Measurements from ENCODE around the gene DNAJB1.

DNAJB1 gene

DNA sequence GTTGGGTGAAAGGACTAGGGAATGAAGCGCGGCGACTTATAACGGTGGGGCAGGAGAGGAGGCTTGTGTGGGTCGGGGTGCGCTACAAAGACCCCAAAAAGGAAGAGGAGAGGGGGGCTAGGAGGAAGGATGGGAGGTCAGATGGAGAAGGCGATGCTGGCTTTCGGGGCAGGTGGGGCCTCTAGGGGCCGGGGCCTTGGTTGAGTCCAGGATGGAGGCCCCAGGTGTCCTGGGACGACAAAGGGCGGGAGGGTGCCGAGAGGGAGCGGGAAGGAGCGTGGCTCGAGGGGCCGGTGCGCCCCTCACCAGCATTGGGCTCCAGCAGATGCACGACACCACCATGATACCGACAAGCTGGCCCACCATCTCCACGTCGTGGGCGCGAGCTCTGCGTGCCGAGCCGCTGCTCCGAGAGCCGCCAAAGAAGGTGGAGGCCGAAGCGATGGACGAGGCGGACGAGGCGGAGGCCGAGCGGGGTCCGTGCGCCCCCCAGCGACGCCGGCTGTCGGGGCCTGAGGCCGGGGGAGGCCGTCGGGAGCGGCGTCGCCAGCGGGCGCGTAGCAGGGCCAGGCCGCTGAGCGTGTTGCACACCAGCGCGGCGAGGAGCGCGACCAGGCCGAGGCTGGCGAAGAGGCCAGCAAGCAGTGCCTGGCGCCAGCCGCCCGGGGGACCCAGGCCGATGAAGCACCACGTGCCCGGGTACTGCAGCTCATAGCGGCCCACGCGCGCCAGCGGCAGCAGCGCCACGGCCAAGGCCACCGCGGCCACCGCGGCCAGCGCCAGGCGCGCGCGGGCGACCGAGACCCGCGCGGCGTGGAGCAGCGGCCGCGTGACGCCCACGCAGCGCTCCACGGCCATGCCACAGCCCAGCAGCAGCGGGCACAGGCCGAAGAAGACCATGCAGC lies 44.9 kb downstream of the DNAJB1 start:
- DNase-seq (ENCODE audit: low read depth in 2 of 2): no peak

DNA sequence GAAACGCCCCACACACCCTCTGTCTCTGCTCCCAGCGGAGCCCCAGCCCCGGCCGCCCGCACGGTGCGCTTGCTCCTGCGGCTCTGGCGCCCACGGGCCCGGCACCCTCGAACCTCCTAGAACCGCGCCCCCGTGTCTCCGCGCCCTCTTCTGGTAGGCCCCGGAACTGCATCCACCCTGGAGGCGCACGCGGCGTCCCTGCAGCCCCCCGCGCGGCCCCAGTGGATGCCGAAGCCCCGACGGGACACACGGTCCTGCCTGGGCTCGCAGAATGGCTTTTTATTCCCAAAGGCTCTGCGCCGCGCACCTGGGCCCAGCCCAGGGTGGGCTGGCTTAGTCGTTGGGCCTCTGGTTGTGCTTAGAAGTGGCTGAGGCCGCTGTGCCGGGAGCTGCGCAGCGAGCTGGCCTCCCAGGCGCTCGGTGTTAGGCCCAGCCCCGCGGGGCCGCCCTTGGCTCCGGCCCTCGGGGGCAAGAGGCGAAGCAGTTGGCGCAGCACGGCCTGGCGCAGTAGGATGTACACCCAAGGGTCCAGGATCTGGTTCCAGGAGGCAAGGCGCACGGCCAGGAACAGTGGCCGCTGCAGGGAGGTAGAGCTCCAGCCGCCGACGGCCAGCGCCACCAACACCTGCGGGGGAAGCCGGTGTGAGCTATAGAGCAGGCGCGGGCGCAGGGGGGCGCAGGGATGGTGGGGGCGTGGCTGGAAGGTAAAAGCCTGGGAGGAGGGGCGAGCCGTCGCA lies 45.8 kb downstream of the DNAJB1 start:
- DNase-seq (ENCODE audit: low read depth in 2 of 2): no peak

DNA sequence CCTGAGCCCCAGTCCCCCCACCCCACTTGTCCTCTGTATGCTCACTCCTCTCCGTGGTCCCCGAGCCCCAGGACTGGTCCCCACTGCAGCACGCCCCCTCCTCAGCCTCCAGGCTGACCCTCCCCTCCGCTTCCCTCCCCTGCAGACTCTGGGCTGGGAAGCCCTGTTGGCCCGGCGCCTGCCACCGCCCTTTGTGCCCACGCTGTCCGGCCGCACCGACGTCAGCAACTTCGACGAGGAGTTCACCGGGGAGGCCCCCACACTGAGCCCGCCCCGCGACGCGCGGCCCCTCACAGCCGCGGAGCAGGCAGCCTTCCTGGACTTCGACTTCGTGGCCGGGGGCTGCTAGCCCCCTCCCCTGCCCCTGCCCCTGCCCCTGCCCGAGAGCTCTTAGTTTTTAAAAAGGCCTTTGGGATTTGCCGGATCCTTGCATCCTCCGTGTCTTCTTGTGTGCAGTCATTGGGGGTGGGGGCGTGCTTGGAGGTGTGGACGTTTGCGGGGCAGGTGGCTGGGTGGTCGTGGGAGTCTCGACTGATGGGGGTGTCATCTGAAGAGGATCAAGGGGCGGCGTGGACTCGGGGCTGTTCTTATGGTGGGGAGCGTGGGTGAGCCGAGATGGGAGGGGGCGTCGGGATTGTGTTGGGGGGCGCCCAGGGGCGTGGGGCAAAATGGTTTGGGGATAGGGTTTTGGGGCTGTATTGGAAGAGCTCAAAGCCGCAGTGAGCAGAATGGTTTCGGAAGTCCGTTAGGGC lies 46.6 kb downstream of the DNAJB1 start:
- no peak for DNase-seq (ENCODE audit: low read depth in 2 of 2)

DNA sequence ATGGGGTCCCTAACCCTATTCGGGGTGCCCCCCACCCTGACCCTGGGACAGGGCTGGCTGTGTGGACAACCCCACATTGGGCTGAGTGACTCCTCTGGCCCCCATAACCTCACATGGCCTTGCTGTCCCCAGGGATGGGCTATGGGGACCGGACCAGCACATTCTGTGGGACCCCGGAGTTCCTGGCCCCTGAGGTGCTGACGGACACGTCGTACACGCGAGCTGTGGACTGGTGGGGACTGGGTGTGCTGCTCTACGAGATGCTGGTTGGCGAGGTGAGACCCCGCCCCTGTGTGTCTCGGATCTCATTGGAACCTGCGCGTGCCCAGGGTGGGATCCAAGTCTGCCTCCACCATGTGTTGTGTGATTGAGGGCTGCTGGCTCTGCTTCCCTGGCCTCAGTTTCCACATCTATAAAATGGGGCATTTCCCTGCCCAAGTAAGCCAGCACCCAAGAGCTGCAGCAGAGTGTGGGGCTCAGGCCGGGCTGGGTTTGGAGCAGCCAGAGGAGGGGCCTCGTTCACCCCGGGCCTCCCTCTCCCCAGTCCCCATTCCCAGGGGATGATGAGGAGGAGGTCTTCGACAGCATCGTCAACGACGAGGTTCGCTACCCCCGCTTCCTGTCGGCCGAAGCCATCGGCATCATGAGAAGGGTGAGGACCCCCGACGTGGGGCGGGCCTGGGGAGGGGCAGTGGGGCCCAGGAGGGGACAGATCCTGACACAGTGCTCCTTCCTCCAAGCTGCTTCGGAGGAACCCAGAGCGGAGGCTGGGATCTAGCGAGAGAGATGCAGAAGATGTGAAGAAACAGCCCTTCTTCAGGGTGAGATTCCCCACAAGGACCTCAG lies 47.9 kb downstream of the DNAJB1 start:
- no peak for DNase-seq (ENCODE audit: low read depth in 2 of 2)

DNA sequence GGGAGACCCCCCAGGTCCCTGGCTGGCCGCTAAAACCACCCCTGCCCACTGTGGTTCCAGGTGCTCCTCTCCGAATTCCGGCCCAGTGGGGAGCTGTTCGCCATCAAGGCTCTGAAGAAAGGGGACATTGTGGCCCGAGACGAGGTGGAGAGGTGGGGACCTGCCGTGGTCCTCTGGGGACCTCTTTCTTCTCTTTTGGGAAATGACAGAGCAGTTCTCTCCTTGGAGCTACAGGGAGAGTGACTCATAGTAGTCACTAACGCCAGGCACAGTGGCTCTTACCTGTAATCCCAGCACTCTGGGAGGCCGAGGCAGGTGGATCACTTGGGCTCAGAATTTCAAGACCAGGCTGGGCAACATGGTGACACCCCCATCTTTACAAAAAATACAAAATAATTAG lies 50.4 kb downstream of the DNAJB1 start:
- DNase-seq (ENCODE audit: low read depth in 2 of 2): no peak

DNA sequence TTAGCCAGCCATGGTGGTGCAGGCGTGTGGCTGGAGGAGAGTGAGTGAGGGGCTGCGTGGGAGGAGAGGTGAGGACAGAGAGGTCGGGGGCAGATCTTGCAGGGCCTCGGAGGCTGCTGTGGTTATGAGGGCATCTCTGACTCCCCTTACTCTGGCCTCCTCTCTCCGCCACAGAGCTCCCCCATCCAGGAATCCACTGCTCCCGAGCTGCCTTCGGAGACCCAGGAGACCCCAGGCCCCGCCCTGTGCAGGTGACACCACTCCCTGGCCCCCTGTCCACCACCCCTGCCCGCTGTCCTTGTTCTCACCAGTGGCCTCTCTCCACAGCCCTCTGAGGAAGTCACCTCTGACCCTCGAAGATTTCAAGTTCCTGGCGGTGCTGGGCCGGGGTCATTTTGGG lies 50.8 kb downstream of the DNAJB1 start:
- DNase-seq (ENCODE audit: low read depth in 2 of 2): no peak
